ENCODE data around the gene MAP2K3. TPM values are rescaled to one million over a fixed set of nuclear protein-coding genes. Genes with fewer than 3 reads are reported as not detected.

MAP2K3 gene
- total and polyA plus RNA-seq, 12 donors = 6.4 to 64.8 (median 32.2) TPM

- Histone ChIP-seq H3K27me3 (no peaks in the 10 kb centered on the region), H3K27ac (no peak overlapping the region), H3K36me3 (replicated peaks in 1 of 2) (peaks cover 0 to 70% of the 10 kb centered on the region in 2 donors), H3K9me3 (replicated peaks in 1 of 3) (no peaks in the 10 kb centered on the region), H3K4me3 (no peak overlapping the region), H3K4me1 (replicated peaks in 1 of 2) (peaks cover 0 to 6% of the 10 kb centered on the region in 2 donors)
- intact Hi-C loops (cut with DNase I) = no loop called here
- no peak for DNase-seq
- 69 to 75% (median 71%) methylated on average over 29 to 31 of the region's 31 CpGs for WGBS, 4 donors
- TF ChIP-seq CTCF (IDR thresholded peaks at IDR 0.05) (no peak), POLR2A (IDR thresholded peaks at IDR 0.05) (no peak)
Measured at GRCh38 chr17:21300601-21301571, 16.4 kb downstream of the MAP2K3 start.

- Histone ChIP-seq H3K27me3 (no peaks in the 10 kb centered on the region), H3K4me1 (replicated peaks in 1 of 2) (no peaks in the 10 kb centered on the region), H3K4me3 (no peak overlapping the region), H3K9me3 (replicated peaks in 1 of 3) (no peaks in the 10 kb centered on the region), H3K27ac (no peak overlapping the region), H3K36me3 (replicated peaks in 1 of 2) (peaks cover 0 to 75% of the 10 kb centered on the region in 2 donors)
- TF ChIP-seq POLR2A (IDR thresholded peaks at IDR 0.05) (no peak), CTCF (IDR thresholded peaks at IDR 0.05) (no peak)
- intact Hi-C loops (cut with DNase I) = no loop called here
- peak in 1 of 7 donors; percentile 11 for DNase-seq
- WGBS, 4 donors = 67 to 78% (median 71%) methylated on average over 17 to 19 of the region's 19 CpGs
Measured at GRCh38 chr17:21301593-21302550, 17.4 kb downstream of the MAP2K3 start.

GRCh38 chr17:21302711-21303425 is 18.4 kb downstream of the MAP2K3 start:
- no peaks in the 10 kb centered on the region for H3K27me3 ChIP-seq
- peaks cover 0 to 77% of the 10 kb centered on the region in 2 donors for H3K36me3 ChIP-seq (replicated peaks in 1 of 2)
- TF ChIP-seq CTCF (IDR thresholded peaks at IDR 0.05) (no peak), POLR2A (IDR thresholded peaks at IDR 0.05) (no peak)
- H3K4me3 ChIP-seq = no peak overlapping the region
- no peak overlapping the region for H3K27ac ChIP-seq
- no peaks in the 10 kb centered on the region for H3K9me3 ChIP-seq (replicated peaks in 1 of 3)
- DNase-seq = peak in 1 of 7 donors; percentile 8
- H3K4me1 ChIP-seq (replicated peaks in 1 of 2) = no peaks in the 10 kb centered on the region
- intact Hi-C loops (cut with DNase I) = no loop called here
- WGBS, 4 donors = 63 to 75% (median 64%) methylated on average over 21 of the region's 21 CpGs

All from adrenal gland (tissue), 12 donors.